ENCODE measurements around the gene CYB5R4.

CYB5R4 gene

GRCh38 chr6:83859410-83860358, at the start of gene CYB5R4:
Gene CYB5R4 (plus strand): TSS chr6:83859689. CDS start chr6:83859783, 94 bp downstream.
- Histone ChIP-seq H3K9me3 (ENCODE audit: control insufficient read depth, insufficient read depth, low read length) (no peaks in the 10 kb centered on the region), H3K4me1 (ENCODE audit: control insufficient read depth, insufficient read depth, low read length) (peaks cover under 1% of the 10 kb centered on the region), H3K4me3 (ENCODE audit: low read depth, low read length) (peak within 1 kb of the TSS; percentile 97), H3K9ac (ENCODE audit: low read depth, low read length) (peak within 1 kb of the TSS; percentile 56), H3K36me3 (ENCODE audit: control insufficient read depth, insufficient read depth, low read length) (no peaks in the 10 kb centered on the region), H3K27me3 (ENCODE audit: control insufficient read depth, insufficient read depth, low read length) (peaks cover 14% of the 10 kb centered on the region)

GRCh38 chr6:83812595-83812994, 46.9 kb upstream of the CYB5R4 start:
- Histone ChIP-seq H3K9me3 (ENCODE audit: control insufficient read depth, insufficient read depth, low read length) (no peaks in the 10 kb centered on the region), H3K4me1 (ENCODE audit: control insufficient read depth, insufficient read depth, low read length) (no peaks in the 10 kb centered on the region), H3K27me3 (ENCODE audit: control insufficient read depth, insufficient read depth, low read length) (no peaks in the 10 kb centered on the region), H3K9ac (ENCODE audit: low read depth, low read length) (no peak overlapping the region), H3K36me3 (ENCODE audit: control insufficient read depth, insufficient read depth, low read length) (no peaks in the 10 kb centered on the region), H3K4me3 (ENCODE audit: low read depth, low read length) (no peak overlapping the region)

- H3K4me1 ChIP-seq (ENCODE audit: control insufficient read depth, insufficient read depth, low read length) = no peaks in the 10 kb centered on the region
- no peak overlapping the region for H3K9ac ChIP-seq (ENCODE audit: low read depth, low read length)
- no peaks in the 10 kb centered on the region for H3K36me3 ChIP-seq (ENCODE audit: control insufficient read depth, insufficient read depth, low read length)
- H3K27me3 ChIP-seq (ENCODE audit: control insufficient read depth, insufficient read depth, low read length) = no peaks in the 10 kb centered on the region
- no peak overlapping the region for H3K4me3 ChIP-seq (ENCODE audit: low read depth, low read length)
- H3K9me3 ChIP-seq (ENCODE audit: control insufficient read depth, insufficient read depth, low read length) = no peaks in the 10 kb centered on the region
Measured at GRCh38 chr6:83815631-83816272, 43.7 kb upstream of the CYB5R4 start.

- Histone ChIP-seq H3K9ac (ENCODE audit: low read depth, low read length) (no peak overlapping the region), H3K4me3 (ENCODE audit: low read depth, low read length) (no peak overlapping the region), H3K36me3 (ENCODE audit: control insufficient read depth, insufficient read depth, low read length) (no peaks in the 10 kb centered on the region), H3K27me3 (ENCODE audit: control insufficient read depth, insufficient read depth, low read length) (no peaks in the 10 kb centered on the region), H3K4me1 (ENCODE audit: control insufficient read depth, insufficient read depth, low read length) (peaks cover 5% of the 10 kb centered on the region), H3K9me3 (ENCODE audit: control insufficient read depth, insufficient read depth, low read length) (no peaks in the 10 kb centered on the region)
Measured at GRCh38 chr6:83822629-83823169, 36.8 kb upstream of the CYB5R4 start.

- no peaks in the 10 kb centered on the region for H3K27me3 ChIP-seq (ENCODE audit: control insufficient read depth, insufficient read depth, low read length)
- peaks cover 5% of the 10 kb centered on the region for H3K4me1 ChIP-seq (ENCODE audit: control insufficient read depth, insufficient read depth, low read length)
- no peaks in the 10 kb centered on the region for H3K36me3 ChIP-seq (ENCODE audit: control insufficient read depth, insufficient read depth, low read length)
- H3K9ac ChIP-seq (ENCODE audit: low read depth, low read length) = no peak overlapping the region
- no peak overlapping the region for H3K4me3 ChIP-seq (ENCODE audit: low read depth, low read length)
- no peaks in the 10 kb centered on the region for H3K9me3 ChIP-seq (ENCODE audit: control insufficient read depth, insufficient read depth, low read length)
Measured at GRCh38 chr6:83824388-83824801, 35.1 kb upstream of the CYB5R4 start.

- no peak overlapping the region for H3K9ac ChIP-seq (ENCODE audit: low read depth, low read length)
- no peak overlapping the region for H3K4me3 ChIP-seq (ENCODE audit: low read depth, low read length)
- no peaks in the 10 kb centered on the region for H3K9me3 ChIP-seq (ENCODE audit: control insufficient read depth, insufficient read depth, low read length)
- H3K4me1 ChIP-seq (ENCODE audit: control insufficient read depth, insufficient read depth, low read length) = peaks cover 5% of the 10 kb centered on the region
- no peaks in the 10 kb centered on the region for H3K36me3 ChIP-seq (ENCODE audit: control insufficient read depth, insufficient read depth, low read length)
- H3K27me3 ChIP-seq (ENCODE audit: control insufficient read depth, insufficient read depth, low read length) = no peaks in the 10 kb centered on the region
Measured at GRCh38 chr6:83824831-83825230, 34.7 kb upstream of the CYB5R4 start.

- no peaks in the 10 kb centered on the region for H3K27me3 ChIP-seq (ENCODE audit: control insufficient read depth, insufficient read depth, low read length)
- no peak overlapping the region for H3K9ac ChIP-seq (ENCODE audit: low read depth, low read length)
- H3K4me3 ChIP-seq (ENCODE audit: low read depth, low read length) = no peak overlapping the region
- H3K36me3 ChIP-seq (ENCODE audit: control insufficient read depth, insufficient read depth, low read length) = no peaks in the 10 kb centered on the region
- H3K4me1 ChIP-seq (ENCODE audit: control insufficient read depth, insufficient read depth, low read length) = peaks cover 5% of the 10 kb centered on the region
- H3K9me3 ChIP-seq (ENCODE audit: control insufficient read depth, insufficient read depth, low read length) = no peaks in the 10 kb centered on the region
Measured at GRCh38 chr6:83827050-83827449, 32.4 kb upstream of the CYB5R4 start.

- Histone ChIP-seq H3K9me3 (ENCODE audit: control insufficient read depth, insufficient read depth, low read length) (no peaks in the 10 kb centered on the region), H3K27me3 (ENCODE audit: control insufficient read depth, insufficient read depth, low read length) (no peaks in the 10 kb centered on the region), H3K4me1 (ENCODE audit: control insufficient read depth, insufficient read depth, low read length) (no peaks in the 10 kb centered on the region), H3K9ac (ENCODE audit: low read depth, low read length) (no peak overlapping the region), H3K4me3 (ENCODE audit: low read depth, low read length) (no peak overlapping the region), H3K36me3 (ENCODE audit: control insufficient read depth, insufficient read depth, low read length) (no peaks in the 10 kb centered on the region)
Measured at GRCh38 chr6:83838727-83839126, 20.8 kb upstream of the CYB5R4 start.

GRCh38 chr6:83844170-83844569, 15.3 kb upstream of the CYB5R4 start:
- Histone ChIP-seq H3K4me3 (ENCODE audit: low read depth, low read length) (no peak overlapping the region), H3K4me1 (ENCODE audit: control insufficient read depth, insufficient read depth, low read length) (no peaks in the 10 kb centered on the region), H3K36me3 (ENCODE audit: control insufficient read depth, insufficient read depth, low read length) (no peaks in the 10 kb centered on the region), H3K9me3 (ENCODE audit: control insufficient read depth, insufficient read depth, low read length) (no peaks in the 10 kb centered on the region), H3K9ac (ENCODE audit: low read depth, low read length) (no peak overlapping the region), H3K27me3 (ENCODE audit: control insufficient read depth, insufficient read depth, low read length) (no peaks in the 10 kb centered on the region)

GRCh38 chr6:83846291-83846690, 13.2 kb upstream of the CYB5R4 start:
- Histone ChIP-seq H3K9me3 (ENCODE audit: control insufficient read depth, insufficient read depth, low read length) (no peaks in the 10 kb centered on the region), H3K27me3 (ENCODE audit: control insufficient read depth, insufficient read depth, low read length) (peaks cover 6% of the 10 kb centered on the region), H3K4me1 (ENCODE audit: control insufficient read depth, insufficient read depth, low read length) (no peaks in the 10 kb centered on the region), H3K36me3 (ENCODE audit: control insufficient read depth, insufficient read depth, low read length) (no peaks in the 10 kb centered on the region), H3K9ac (ENCODE audit: low read depth, low read length) (no peak overlapping the region), H3K4me3 (ENCODE audit: low read depth, low read length) (no peak overlapping the region)

GRCh38 chr6:83847179-83847578, 12.3 kb upstream of the CYB5R4 start:
- Histone ChIP-seq H3K36me3 (ENCODE audit: control insufficient read depth, insufficient read depth, low read length) (no peaks in the 10 kb centered on the region), H3K9me3 (ENCODE audit: control insufficient read depth, insufficient read depth, low read length) (no peaks in the 10 kb centered on the region), H3K9ac (ENCODE audit: low read depth, low read length) (no peak overlapping the region), H3K4me1 (ENCODE audit: control insufficient read depth, insufficient read depth, low read length) (no peaks in the 10 kb centered on the region), H3K27me3 (ENCODE audit: control insufficient read depth, insufficient read depth, low read length) (peaks cover 14% of the 10 kb centered on the region), H3K4me3 (ENCODE audit: low read depth, low read length) (no peak overlapping the region)
